ENCODE measurements around the gene MKNK1. TPM values are rescaled to one million over a fixed set of nuclear protein-coding genes. Genes with fewer than 3 reads are reported as not detected.
A peak's percentile ranks its signal among the peaks of the same experiment; 100 is the strongest.

MKNK1 gene
- total RNA-seq, 4 donors from 2014 or later: 27.7 to 37.0 (median 29.3) TPM

- no peaks in the 10 kb centered on the region for H3K27me3 ChIP-seq
- TF ChIP-seq CTCF (IDR thresholded peaks at IDR 0.05): no peak
- TF ChIP-seq POLR2A (IDR thresholded peaks at IDR 0.05; ENCODE audit: low read depth): no peak
- TF ChIP-seq POLR2AphosphoS5 (IDR thresholded peaks at IDR 0.05): peak in 1 of 2 donors; percentile 25
- no peak for TF ChIP-seq EP300 (IDR thresholded peaks at IDR 0.05)
- intact Hi-C loops (cut with DNase I): no loop called here
- no peaks in the 10 kb centered on the region for H3K9me3 ChIP-seq
- no peak for DNase-seq (ENCODE audit: extremely low spot score)
- no peak overlapping the region for H3K4me3 ChIP-seq
- peaks cover 18 to 52% (median 42%) of the 10 kb centered on the region in 4 donors for H3K4me1 ChIP-seq
- H3K27ac ChIP-seq (replicated peaks in 1 of 4): peak overlapping the region; percentile 34 to 82 (median 52)
- H3K36me3 ChIP-seq: peaks cover 0 to 47% (median 11%) of the 10 kb centered on the region in 4 donors
These were observed 39.3 kb upstream of the MKNK1 start for GRCh38 chr1:46643368-46643775.

DNA sequence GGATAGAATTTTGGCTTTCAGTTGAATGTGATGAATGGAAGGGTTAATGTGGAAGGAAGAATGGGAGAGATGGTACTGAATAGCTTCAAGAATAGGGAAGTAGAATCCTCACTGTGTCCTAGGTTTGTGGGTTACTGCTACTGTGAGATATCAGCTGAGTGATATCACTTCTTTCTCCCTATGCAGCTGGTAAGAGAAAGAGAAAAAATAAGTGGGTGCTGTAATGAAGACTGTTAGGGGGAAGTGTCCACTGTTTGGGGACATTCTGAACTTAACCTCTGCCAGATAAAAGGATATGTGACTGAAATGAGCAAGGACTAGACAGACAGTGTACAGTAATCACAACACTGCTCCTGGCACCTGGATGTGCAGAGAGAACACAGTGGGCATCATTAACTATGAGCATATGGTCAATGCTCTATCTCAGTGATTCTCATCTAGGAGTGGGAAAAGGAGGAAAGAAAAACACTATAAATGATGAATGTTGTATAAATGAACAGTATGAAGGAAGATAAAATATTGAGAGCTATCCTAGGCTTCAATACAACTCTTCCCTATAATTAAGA lies 38.1 kb upstream of the MKNK1 start:
- Histone ChIP-seq H3K27me3 (no peaks in the 10 kb centered on the region), H3K9me3 (no peaks in the 10 kb centered on the region), H3K36me3 (peaks cover 0 to 37% (median 5%) of the 10 kb centered on the region in 4 donors), H3K4me3 (no peak overlapping the region), H3K4me1 (peaks cover 18 to 63% (median 53%) of the 10 kb centered on the region in 4 donors), H3K27ac (replicated peaks in 1 of 4) (peak overlapping the region in 3 of 4 donors; percentile 44 to 82 (median 59))
- TF ChIP-seq CTCF (IDR thresholded peaks at IDR 0.05) (no peak), EP300 (IDR thresholded peaks at IDR 0.05) (no peak), POLR2A (IDR thresholded peaks at IDR 0.05; ENCODE audit: low read depth) (no peak), POLR2AphosphoS5 (IDR thresholded peaks at IDR 0.05) (no peak)
- DNase-seq (ENCODE audit: extremely low spot score): no peak
- intact Hi-C loops (cut with DNase I): no loop called here

DNA sequence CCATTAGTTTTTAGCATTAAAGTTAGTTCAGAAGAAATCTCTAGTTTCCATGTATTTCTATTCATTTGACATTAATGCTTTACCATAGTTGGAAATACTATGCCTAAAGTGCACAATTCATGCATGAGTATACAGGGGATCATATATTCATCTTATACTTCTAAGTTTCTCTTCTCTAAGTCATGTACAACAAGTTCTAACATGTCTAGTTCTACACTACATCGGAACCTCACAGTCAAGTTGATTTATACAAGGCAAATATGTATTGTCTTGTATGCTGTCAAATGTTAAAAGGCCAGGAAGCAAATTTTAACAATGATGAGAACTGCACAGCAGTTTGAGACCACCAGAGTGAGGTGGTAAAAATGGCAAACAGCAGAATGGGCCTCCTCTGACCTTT lies 35.5 kb upstream of the MKNK1 start:
- 88% methylated on average over 1 of the region's 1 CpG for whole genome bisulfite sequencing
- H3K4me1 ChIP-seq: peaks cover 25 to 62% (median 51%) of the 10 kb centered on the region in 4 donors
- intact Hi-C loops (cut with DNase I): no loop called here
- no peaks in the 10 kb centered on the region for H3K27me3 ChIP-seq
- no peak for TF ChIP-seq CTCF (IDR thresholded peaks at IDR 0.05)
- TF ChIP-seq EP300 (IDR thresholded peaks at IDR 0.05): no peak
- no peak for TF ChIP-seq POLR2AphosphoS5 (IDR thresholded peaks at IDR 0.05)
- no peak for TF ChIP-seq POLR2A (IDR thresholded peaks at IDR 0.05; ENCODE audit: low read depth)
- no peak for DNase-seq (ENCODE audit: extremely low spot score)
- H3K9me3 ChIP-seq: no peaks in the 10 kb centered on the region
- peak overlapping the region in 3 of 4 donors; percentile 77 to 82 (median 81) for H3K27ac ChIP-seq (replicated peaks in 1 of 4)
- peaks cover 13 to 47% (median 20%) of the 10 kb centered on the region in 4 donors for H3K36me3 ChIP-seq
- no peak overlapping the region for H3K4me3 ChIP-seq

GRCh38 chr1:46638921-46639320 lies 34.9 kb upstream of the MKNK1 start:
- intact Hi-C loops (cut with DNase I): no loop called here
- Histone ChIP-seq H3K36me3 (peaks cover 14 to 53% (median 25%) of the 10 kb centered on the region in 4 donors), H3K9me3 (no peaks in the 10 kb centered on the region), H3K4me3 (no peak overlapping the region), H3K4me1 (peaks cover 25 to 57% (median 48%) of the 10 kb centered on the region in 4 donors), H3K27ac (replicated peaks in 1 of 4) (peak overlapping the region; percentile 13 to 82 (median 79)), H3K27me3 (no peaks in the 10 kb centered on the region)
- DNase-seq (ENCODE audit: extremely low spot score): no peak
- TF ChIP-seq POLR2A (IDR thresholded peaks at IDR 0.05; ENCODE audit: low read depth) (no peak), EP300 (IDR thresholded peaks at IDR 0.05) (no peak), POLR2AphosphoS5 (IDR thresholded peaks at IDR 0.05) (no peak), CTCF (IDR thresholded peaks at IDR 0.05) (no peak)

Data from esophagus muscularis mucosa (tissue), 4 donors.